GM18519 (cell line): ENCODE measurements around the gene C12orf57.

Experiments used
- ATAC-seq: cut with Tn5 transposase; IDR thresholded peaks from one replicate; pipeline ENCODE4 v1.9.1; 2021; ENCODE audit warnings: mild to moderate bottlenecking, moderate library complexity; ENCODE audit not compliant: unreplicated experiment, low FRiP score

C12orf57 gene

DNA sequence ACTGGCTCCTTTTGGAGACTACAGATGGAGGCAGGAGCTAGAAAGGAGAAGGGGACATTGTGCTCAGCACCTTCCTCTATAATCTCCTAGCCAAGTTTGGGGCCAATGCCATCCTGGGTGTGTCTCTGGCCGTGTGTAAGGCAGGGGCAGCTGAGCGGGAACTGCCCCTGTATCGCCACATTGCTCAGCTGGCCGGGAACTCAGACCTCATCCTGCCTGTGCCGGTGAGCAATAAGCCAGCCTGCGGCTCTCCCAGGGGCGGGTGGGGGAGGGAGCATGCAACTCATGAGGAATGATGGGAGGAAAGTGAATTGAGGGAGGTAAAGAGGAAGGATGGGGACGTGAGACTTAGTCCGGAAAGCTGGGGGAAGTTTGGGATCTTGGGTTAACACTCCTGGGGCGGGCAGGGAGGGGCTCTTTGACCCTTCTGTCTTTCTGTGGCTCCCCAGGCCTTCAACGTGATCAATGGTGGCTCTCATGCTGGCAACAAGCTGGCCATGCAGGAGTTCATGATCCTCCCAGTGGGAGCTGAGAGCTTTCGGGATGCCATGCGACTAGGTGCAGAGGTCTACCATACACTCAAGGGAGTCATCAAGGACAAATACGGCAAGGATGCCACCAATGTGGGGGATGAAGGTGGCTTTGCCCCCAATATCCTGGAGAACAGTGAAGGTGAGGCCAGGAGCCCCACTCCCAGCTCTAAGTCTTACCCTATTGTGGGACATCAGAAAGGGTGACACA lies 26.2 kb upstream of the C12orf57 start:
- no peak for ATAC-seq

DNA sequence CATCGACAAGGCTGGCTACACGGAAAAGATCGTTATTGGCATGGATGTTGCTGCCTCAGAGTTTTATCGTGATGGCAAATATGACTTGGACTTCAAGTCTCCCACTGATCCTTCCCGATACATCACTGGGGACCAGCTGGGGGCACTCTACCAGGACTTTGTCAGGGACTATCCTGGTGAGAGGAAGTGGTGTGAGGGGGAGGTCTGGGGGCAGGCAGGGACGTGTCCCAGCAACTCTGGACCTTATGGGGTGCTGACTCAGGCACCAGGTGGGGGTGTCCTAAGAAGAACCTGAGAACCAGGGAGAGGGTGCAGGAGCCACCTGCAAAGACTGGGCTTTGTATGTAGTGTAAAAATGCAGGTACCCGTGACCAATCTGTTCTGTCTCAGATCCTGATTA lies 24.2 kb upstream of the C12orf57 start:
- no peak for ATAC-seq

DNA sequence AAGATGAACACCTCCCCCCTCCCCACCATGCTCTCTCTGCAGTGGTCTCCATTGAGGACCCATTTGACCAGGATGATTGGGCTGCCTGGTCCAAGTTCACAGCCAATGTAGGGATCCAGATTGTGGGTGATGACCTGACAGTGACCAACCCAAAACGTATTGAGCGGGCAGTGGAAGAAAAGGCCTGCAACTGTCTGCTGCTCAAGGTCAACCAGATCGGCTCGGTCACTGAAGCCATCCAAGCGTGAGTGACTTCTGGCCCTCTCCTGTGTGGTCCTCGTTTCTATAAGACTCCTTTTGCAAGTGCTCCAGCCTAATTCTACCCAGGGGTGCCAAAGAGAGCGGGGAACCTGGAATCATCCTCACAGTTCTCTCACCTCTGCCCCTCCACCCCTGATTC lies 22.3 kb upstream of the C12orf57 start:
- no peak for ATAC-seq

DNA sequence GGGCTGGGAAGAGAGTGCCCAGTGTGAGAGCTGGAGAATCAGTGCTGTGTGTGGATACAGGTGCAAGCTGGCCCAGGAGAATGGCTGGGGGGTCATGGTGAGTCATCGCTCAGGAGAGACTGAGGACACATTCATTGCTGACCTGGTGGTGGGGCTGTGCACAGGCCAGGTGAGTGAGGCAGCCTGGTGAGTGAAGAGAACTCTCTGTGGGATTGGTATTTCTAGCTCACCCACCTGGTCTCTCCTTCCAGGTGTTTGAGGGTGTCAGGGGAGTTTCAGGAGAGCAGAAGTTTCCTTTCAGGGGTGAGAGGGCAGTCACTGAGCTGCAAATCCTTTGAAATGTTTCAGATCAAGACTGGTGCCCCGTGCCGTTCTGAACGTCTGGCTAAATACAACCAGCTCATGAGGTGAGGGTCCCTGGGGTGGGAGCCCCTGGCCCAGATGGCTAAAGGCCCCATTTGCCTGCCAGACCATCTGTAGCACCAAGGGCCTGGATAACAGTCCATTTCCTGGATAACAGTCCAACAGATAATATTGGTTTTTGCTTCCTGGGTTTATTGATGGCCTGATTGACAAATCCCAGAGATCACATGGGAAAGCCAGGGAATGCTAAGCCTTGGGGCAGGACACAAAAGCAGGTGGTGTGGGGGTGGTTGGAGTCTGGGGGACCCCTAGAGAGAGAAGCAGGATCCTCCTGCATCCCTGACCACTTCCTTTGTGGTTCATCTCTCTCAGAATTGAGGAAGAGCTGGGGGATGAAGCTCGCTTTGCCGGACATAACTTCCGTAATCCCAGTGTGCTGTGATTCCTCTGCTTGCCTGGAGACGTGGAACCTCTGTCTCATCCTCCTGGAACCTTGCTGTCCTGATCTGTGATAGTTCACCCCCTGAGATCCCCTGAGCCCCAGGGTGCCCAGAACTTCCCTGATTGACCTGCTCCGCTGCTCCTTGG lies 21.6 kb upstream of the C12orf57 start:
- ATAC-seq = no peak

DNA sequence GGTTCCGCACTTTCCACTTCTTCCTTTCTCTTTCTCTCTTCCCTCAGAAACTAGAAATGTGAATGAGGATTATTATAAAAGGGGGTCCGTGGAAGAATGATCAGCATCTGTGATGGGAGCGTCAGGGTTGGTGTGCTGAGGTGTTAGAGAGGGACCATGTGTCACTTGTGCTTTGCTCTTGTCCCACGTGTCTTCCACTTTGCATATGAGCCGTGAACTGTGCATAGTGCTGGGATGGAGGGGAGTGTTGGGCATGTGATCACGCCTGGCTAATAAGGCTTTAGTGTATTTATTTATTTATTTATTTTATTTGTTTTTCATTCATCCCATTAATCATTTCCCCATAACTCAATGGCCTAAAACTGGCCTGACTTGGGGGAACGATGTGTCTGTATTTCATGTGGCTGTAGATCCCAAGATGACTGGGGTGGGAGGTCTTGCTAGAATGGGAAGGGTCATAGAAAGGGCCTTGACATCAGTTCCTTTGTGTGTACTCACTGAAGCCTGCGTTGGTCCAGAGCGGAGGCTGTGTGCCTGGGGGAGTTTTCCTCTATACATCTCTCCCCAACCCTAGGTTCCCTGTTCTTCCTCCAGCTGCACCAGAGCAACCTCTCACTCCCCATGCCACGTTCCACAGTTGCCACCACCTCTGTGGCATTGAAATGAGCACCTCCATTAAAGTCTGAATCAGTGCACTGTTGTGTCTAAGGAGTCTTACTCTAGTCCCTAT lies 20.7 kb upstream of the C12orf57 start:
- ATAC-seq = no peak

DNA sequence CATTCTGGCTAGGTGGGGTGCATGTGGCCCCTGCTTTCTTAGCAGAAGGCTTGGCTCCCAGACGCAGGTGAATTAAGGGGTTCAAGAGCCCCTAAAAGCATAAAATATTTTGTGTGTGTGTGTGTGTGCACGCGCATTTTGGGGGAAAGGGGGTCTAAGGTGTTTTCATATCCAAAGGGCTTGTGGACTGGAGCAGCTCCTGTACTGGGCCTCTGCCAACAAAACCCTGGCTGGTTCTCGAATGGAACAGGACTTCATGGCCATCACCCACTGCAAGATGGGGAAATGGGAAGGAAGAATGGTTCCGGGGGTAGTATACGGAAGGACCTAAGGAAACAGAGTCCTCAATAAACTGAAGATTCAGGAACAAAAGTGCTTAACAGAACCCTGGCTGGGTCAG lies 20.0 kb upstream of the C12orf57 start:
- no peak for ATAC-seq

DNA sequence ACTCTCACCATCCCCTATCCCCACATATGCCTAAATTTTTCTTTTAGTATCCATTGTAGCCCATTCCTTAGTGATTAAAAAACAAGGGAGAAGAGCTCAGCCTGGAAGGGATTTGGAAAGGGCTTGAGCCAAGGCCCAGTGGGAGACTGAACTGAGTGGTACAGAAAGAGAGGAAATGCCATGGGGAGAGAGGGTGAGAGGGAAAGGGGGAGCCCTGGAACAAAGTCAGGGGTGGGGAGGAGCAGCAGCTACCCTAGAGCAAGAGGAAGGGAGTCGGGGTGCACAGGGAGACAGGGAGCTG lies 18.6 kb upstream of the C12orf57 start:
- ATAC-seq = no peak

DNA sequence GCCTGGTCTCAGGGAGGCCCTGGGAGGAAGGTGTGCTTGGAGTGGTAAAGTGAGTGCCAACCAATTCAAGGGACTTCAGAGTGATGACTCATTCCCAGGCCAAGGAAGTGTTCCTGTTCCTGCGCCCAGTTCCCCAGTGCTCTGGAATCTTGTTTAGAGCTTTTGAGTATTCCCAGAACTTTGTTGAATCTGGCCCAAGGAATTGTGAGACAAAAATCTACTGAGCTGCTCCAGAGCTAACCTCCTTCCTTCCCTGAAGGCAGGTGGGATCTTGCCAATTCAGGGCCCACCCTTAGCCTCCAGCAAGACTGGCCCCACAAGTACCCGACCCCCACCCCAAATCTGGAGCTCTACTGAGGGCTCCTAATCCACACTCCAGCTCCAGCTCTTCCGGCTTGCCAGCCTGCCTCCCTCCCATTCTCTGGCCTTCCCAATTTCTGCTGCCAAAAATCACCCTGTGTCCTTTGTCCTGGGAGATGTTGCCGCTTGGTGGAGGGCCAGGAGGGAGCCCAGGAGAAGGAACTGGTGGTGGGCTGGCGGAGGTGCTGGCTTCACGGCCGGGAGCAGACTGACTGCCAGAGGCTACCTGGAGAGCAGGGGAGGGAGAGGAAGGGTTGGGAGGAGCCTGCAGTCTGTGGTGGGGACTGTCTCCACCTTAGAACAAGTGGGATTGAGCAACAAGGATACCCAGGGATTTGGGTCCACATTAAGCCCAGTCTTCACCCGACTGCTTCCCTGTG lies 18.1 kb upstream of the C12orf57 start:
- ATAC-seq = no peak

DNA sequence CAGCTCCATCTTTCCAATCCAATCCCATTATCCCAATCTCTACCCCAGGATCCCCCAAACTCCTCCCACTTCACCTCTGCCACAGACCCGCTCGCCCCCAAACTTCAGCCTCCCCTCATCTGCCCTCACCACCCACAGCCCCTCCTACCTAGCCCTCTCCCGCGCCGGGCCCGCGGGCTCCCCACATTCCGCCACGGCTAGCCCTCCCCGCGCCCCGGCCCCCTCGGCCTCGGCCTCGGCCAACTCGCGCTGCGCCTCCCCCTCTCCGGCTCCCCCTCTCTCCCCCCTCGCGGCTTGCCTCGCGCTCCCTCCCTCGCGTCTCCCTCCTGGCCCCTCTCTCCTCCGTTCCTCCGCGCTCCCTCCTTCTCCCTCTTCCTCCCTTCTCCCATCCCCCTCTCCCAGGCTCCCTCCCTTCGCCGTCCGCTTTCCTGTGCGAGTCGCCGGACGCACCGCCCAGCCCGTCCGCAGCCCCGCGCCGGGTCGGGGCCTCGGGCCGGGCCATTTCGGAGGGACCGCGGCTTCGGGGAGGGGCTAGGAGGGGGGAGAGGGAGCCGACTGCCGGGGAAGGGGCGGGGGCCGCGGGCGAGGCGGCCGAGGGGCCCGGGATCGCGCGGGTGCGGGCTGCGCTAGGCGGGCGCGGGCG lies 16.3 kb upstream of the C12orf57 start, which contains the start of gene ATN1:
TSS of gene ATN1 (plus strand) at position 581 of the 643 bp plus-strand sequence. CDS start 6,043 bp downstream, outside the sequence.
- no peak for ATAC-seq

DNA sequence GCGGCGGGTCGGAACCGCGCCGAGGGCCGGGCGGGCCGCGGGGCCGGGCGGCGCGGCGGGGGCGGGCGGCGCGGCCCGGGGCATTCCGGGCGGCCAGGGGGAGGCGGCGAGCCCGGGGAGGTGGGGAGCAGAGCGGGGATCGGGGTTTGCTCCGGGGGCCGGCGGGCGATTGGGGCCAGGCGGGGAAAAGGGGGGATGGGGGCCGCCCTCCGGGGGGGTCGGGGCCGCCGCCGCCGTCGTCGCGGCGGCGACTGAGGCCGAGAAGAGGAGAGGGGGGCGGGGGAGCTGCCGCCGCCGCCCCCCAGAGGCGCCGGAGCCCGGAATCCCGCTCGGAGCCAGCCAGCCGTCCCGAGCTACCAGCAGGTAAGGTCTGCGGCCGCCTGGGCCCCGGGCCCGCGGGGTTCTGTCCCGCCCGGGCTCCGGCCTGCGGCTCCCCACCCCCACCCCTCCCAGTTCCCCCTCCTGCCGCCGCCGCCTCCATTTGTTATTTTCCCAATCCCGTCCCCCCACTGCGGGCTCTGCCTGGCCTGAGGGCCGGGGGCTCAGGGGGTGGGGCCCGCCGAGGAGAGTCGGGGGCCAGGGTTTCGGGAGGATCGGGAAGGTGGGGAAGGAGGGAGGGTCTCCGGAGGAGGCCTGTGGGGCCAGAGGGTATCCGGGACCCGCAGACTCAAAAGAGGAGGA lies 15.7 kb upstream of the C12orf57 start:
- no peak for ATAC-seq

DNA sequence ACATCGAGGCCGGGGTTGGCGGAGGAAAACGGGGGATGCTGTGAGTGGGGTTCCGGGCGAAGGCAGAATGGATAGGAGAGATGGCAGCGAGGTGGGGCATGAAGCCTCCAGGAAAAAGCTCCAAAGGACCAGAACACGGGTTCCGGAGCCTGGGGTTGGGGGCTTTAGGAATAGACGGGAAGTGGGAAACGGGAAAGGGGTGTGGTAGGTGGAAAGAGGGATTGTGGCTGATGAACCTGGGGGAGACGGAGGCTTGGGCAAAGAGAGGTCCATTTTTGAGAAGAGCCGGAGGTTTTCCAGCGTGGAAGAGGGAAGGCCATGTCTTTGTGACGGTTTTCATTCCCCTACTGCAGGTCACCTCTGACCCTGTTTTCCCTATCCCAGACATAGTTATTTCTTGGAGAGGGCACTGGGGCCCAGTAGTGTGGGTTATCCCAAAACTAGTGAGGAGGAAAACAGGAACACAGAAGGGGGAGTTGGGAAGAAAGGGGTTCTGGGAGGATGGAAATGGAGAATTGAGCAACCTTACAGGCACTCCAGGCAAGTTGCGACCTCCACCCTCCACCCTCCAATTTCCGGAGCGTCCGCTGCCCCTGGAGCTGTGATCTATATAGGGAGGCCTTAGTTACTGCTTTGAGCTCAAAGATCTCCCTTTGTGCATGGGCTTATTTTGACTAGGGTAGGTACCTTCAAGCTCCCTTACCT lies 15.0 kb upstream of the C12orf57 start:
- ATAC-seq = no peak

DNA sequence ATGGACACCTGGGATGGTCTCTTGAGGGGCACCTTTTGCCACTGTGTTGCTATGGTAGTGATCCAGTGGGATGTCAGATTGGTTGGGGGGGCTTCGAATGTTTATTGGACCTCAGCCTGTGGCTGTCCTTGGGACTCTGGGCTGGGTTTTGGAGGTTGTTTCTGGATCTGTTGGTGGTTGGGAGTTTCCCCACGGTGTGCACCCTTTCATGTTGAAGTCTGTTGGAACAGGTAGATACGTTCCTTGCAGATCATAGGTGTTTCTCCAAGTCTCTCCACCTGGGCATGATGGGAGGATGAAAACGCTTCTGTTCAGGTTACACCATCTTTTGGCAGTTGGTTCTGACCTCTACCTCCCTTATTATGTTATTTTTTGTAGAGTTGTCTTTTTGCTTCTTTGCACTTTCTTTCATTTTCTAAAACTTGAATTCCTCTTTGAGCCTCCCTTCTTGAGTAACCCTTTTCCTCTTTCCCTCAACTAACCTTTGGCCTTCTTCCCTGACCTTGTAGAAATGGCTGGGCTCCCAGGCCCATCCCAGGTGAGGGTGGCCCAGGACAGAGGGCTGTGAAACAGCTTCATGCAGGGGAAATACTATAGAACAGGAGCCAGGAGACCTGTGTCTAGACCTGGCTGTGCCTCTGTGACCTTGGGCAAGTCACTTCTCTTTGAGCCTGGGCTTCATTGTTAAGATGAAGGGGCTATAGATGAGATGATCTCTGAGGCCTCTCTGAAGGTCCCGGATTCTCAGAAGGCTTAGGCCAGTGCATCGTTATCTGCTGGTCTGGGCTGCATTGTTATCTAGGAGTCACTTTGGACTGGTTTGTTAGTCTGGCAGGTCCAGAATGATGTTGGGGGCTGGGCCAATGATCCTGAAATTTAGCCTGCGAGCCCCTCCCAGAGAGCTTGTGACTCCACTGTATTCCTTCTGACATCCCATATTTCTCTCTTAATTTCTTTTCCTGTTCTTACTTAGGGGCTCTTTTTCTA lies 14.1 kb upstream of the C12orf57 start:
- no peak for ATAC-seq

DNA sequence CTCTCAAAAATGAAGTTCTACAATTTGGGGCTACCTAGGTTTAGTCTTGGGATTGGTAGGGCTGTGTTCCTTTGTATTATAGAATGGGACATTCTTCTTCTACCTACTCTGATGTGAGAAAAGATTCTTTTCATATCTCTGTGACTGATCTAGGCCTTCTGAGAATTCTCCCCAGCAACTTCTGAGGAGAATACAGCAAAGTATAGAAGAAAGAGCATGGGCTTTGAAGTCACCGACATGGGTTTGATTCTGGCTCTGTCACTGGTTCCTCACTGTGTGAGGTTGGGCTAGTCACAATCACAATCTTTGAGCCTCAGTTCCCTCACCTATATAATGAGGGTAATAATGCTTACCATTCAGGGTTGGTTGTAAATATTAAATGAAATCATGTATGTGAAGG lies 11.1 kb upstream of the C12orf57 start:
- no peak for ATAC-seq

DNA sequence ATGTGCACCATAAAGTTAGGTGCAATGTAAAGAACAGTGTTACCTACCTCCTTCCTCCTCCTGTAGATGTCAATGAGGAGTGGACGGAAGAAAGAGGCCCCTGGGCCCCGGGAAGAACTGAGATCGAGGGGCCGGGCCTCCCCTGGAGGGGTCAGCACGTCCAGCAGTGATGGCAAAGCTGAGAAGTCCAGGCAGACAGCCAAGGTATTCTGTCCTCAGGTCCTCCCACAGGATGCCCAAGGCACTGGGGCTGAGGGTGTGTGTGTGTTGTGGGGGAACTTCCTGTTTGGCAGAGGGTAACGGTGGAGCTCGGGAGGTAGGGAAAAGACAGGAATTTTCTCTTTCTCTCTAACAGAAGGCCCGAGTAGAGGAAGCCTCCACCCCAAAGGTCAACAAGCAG lies 9.7 kb upstream of the C12orf57 start:
- no peak for ATAC-seq

DNA sequence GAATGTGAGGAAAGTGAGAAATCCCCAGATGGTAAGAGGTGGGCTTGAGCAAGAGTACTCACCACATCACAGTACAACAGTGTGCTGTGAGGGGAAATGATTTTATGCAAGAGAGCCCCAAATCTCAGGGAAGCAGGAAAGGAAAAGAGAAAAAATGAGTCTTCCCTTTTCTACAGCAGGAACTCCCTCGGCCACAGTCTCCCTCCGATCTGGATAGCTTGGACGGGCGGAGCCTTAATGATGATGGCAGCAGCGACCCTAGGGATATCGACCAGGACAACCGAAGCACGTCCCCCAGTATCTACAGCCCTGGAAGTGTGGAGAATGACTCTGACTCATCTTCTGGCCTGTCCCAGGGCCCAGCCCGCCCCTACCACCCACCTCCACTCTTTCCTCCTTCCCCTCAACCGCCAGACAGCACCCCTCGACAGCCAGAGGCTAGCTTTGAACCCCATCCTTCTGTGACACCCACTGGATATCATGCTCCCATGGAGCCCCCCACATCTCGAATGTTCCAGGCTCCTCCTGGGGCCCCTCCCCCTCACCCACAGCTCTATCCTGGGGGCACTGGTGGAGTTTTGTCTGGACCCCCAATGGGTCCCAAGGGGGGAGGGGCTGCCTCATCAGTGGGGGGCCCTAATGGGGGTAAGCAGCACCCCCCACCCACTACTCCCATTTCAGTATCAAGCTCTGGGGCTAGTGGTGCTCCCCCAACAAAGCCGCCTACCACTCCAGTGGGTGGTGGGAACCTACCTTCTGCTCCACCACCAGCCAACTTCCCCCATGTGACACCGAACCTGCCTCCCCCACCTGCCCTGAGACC lies 8.2 kb upstream of the C12orf57 start:
- ATAC-seq = no peak

DNA sequence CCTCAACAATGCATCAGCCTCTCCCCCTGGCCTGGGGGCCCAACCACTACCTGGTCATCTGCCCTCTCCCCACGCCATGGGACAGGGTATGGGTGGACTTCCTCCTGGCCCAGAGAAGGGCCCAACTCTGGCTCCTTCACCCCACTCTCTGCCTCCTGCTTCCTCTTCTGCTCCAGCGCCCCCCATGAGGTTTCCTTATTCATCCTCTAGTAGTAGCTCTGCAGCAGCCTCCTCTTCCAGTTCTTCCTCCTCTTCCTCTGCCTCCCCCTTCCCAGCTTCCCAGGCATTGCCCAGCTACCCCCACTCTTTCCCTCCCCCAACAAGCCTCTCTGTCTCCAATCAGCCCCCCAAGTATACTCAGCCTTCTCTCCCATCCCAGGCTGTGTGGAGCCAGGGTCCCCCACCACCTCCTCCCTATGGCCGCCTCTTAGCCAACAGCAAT lies 7.6 kb upstream of the C12orf57 start:
- no peak for ATAC-seq
